HepG2 (cell line): Measurements from ENCODE around the gene TFF1. TPM values are rescaled to one million over a fixed set of nuclear protein-coding genes. Genes with fewer than 3 reads are reported as not detected.

Experiments used
- ATAC-seq: fragments of 200-7000 bp; cut with Tn5 transposase; 3 replicates; pipeline ENCODE4 v1.9.1; 2020; ENCODE audit warnings: mild to moderate bottlenecking, moderate library complexity
- BruUV-seq: library from RNA; stranded (reverse); fragments of 400-500 nt; replicated peaks from 2 replicates; lab custom pipeline; 2021; lab: Mats Ljungman, UMichigan
- CTCF ChIA-PET: fragments of 300-600 bp; formaldehyde crosslinking; extraction: SDS; loops from one replicate; lab custom pipeline; 2021; ENCODE audit warnings: low total read pairs, inconsistent platforms, low intra/inter-chr PET ratio; lab: Yijun Ruan, JAX
- POLR2A ChIA-PET: fragments of 350-600 bp; sonication (Branson Sonifier 250); formaldehyde crosslinking; loops from one replicate; lab custom pipeline; 2020; ENCODE audit warnings: antibody characterized with exemption, inconsistent platforms; lab: Yijun Ruan, JAX
- DNase-seq: peaks from one replicate; pipeline ENCODE4 v3.0.0-alpha.2; 2015; ENCODE audit warnings: low spot score
- FAIRE-seq: peaks from 3 replicates; lab custom pipeline; 2011; peaks lifted over from hg19 to GRCh38; lab: Jason Lieb, UNC
- H2AFZ ChIP-seq: one replicate; pipeline ENCODE4 v1.6.1; 2011; ENCODE audit warnings: low read length, inconsistent platforms
- H3K27ac ChIP-seq: fragments of 300-600 bp; 3 replicates; pipeline ENCODE4 v1.8.0; 2011; ENCODE audit warnings: mixed run types, mild to moderate bottlenecking, mixed read lengths, low read length, inconsistent platforms; ENCODE audit not compliant: insufficient read depth; ENCODE audit errors: extremely low read length
- H3K27me3 ChIP-seq, 2 experiments: fragments of 200-600 bp in 1 of 2; 2 replicates in 1 of 2; 3 replicates in 1 of 2; pipeline versions ENCODE4 v1.6.0 to v1.8.0; 2011; ENCODE audit warnings: low read length in 2 of 2, mild to moderate bottlenecking in 2 of 2, moderate library complexity in 2 of 2, inconsistent platforms in 1 of 2; ENCODE audit not compliant: insufficient read depth in 2 of 2, control insufficient read depth in 1 of 2
- H3K36me3 ChIP-seq, 2 experiments: fragments of 200-600 bp in 1 of 2; replicated peaks in 1 of 2; 2 replicates in 1 of 2; 3 replicates in 1 of 2; pipeline versions ENCODE4 v1.5.1 to v1.8.0; 2011; ENCODE audit warnings: low read length in 2 of 2, inconsistent platforms in 1 of 2; ENCODE audit not compliant: insufficient read depth in 2 of 2, control insufficient read depth in 1 of 2
- H3K4me1 ChIP-seq: 2 replicates; pipeline ENCODE4 v1.5.1; 2012; ENCODE audit warnings: low read length, inconsistent platforms; ENCODE audit not compliant: insufficient read depth
- H3K4me2 ChIP-seq: 2 replicates; pipeline ENCODE4 v1.6.0; 2011; ENCODE audit warnings: low read depth, low read length, inconsistent platforms
- H3K4me3 ChIP-seq, 3 experiments: fragments of 200-600 bp in 1 of 3; sonication (generic), shearing (Covaris generic) in 1 of 3; replicated peaks in 1 of 3; 2 replicates each; pipeline ENCODE4 v1.5.1; 2011 to 2016; ENCODE audit warnings: low read length in 3 of 3, inconsistent platforms in 2 of 3, low read depth in 2 of 3, mild to moderate bottlenecking in 2 of 3, control low read depth in 1 of 3, mixed read lengths in 1 of 3; ENCODE audit not compliant: insufficient read depth in 1 of 3
- H3K79me2 ChIP-seq: one replicate; pipeline ENCODE4 v1.6.1; 2011; ENCODE audit warnings: low read length, inconsistent platforms; ENCODE audit not compliant: insufficient read depth
- H3K9ac ChIP-seq: 2 replicates; pipeline ENCODE4 v1.6.0; 2011; ENCODE audit warnings: mild to moderate bottlenecking, low read depth, low read length, inconsistent platforms; ENCODE audit not compliant: insufficient read depth
- H3K9me3 ChIP-seq: 2 replicates; pipeline ENCODE4 v1.5.1; 2012; ENCODE audit warnings: mild to moderate bottlenecking, low read length
- H4K20me1 ChIP-seq: 2 replicates; pipeline ENCODE4 v1.6.0; 2011; ENCODE audit warnings: inconsistent platforms, mild to moderate bottlenecking, low read length, moderate library complexity; ENCODE audit not compliant: insufficient read depth
- CREM ChIP-seq, 2 experiments: sonication (generic) in 1 of 2; formaldehyde crosslinking in 1 of 2; IDR thresholded peaks; 2 replicates each; pipeline versions ENCODE4 v1.4.0 to v1.6.1; 2016 to 2020; ENCODE audit warnings: antibody characterized with exemption in 1 of 2, mild to moderate bottlenecking in 1 of 2, missing genetic modification reagents in 1 of 2
- FOSL1 ChIP-seq: sonication (generic); formaldehyde crosslinking; IDR thresholded peaks from 2 replicates; pipeline ENCODE4 v1.9.0; 2021; ENCODE audit warnings: missing genetic modification reagents, borderline replicate concordance
- MED1 ChIP-seq: sonication (generic); formaldehyde crosslinking; IDR thresholded peaks from 2 replicates; pipeline ENCODE4 v1.4.0; 2020; ENCODE audit warnings: missing genetic modification reagents
- NFE2L2 ChIP-seq: fragments of 150-350 bp; IDR thresholded peaks from 2 replicates; pipeline ENCODE4 v1.6.1; 2014; ENCODE audit warnings: low read length
- ONECUT2 ChIP-seq: sonication (generic); formaldehyde crosslinking; IDR thresholded peaks from 2 replicates; pipeline ENCODE4 v1.4.0; 2020; ENCODE audit warnings: missing genetic modification reagents
- PAX8 ChIP-seq: sonication (generic); formaldehyde crosslinking; IDR thresholded peaks from 2 replicates; pipeline ENCODE4 v1.8.0; 2022; ENCODE audit warnings: mild to moderate bottlenecking, missing genetic modification reagents, borderline replicate concordance
- RORA ChIP-seq: sonication (generic); formaldehyde crosslinking; IDR thresholded peaks from 2 replicates; pipeline ENCODE4 v1.5.0; 2020; ENCODE audit warnings: mild to moderate bottlenecking, missing genetic modification reagents, moderate library complexity
- TCF7L2 ChIP-seq: IDR thresholded peaks from 2 replicates; pipeline ENCODE4 v1.6.1; 2011; ENCODE audit warnings: mild to moderate bottlenecking, low read depth, low read length, moderate library complexity
- ZC3H13 ChIP-seq: sonication (generic); formaldehyde crosslinking; IDR thresholded peaks from 2 replicates; pipeline ENCODE4 v1.8.1; 2023; ENCODE audit warnings: mild to moderate bottlenecking, missing genetic modification reagents, moderate library complexity
- WGBS: methylation state at CpG from one replicate; pipeline ENCODE4 v1.1.6; 2017; ENCODE audit warnings: low lambda C conversion rate; 5-methylcytosine and 5-hydroxymethylcytosine counted together
- in situ Hi-C: cut with HindIII; loops from 2 replicates; pipeline ENCODE4 v1.10.0; 2017; ENCODE audit warnings: low pct_unique_long_range_greater_than_20kb; ENCODE audit not compliant: extremely low pct_ligation_motif_present
- intact Hi-C: fragments of 100-400 bp; cut with micrococcal nuclease; formaldehyde crosslinking; loops from one replicate; pipeline ENCODE4 v1.10.0; 2022; ENCODE audit not compliant: unreplicated experiment
- polyA plus RNA-seq, 8 experiments: library from polyadenylated mRNA; depleted of rRNA in 3 of 8; stranded (reverse) in 7 of 8; unstranded in 1 of 8; fragments of >200 nt; fragmentation: Illumina TruSeq in 4 of 8; extraction: Trizol in 4 of 8; gene quantifications; 2 replicates each; pipeline versions ENCODE4 v1.2.1 to v1.2.3, GENCODE V29; 2011 to 2016; ENCODE audit warnings: low read depth in 4 of 8, missing spikeins in 1 of 8, mixed read lengths in 1 of 8; ENCODE audit not compliant: insufficient read depth in 1 of 8
- total RNA-seq, 5 experiments: library from RNA; depleted of rRNA; stranded (reverse); fragments of >200 nt; fragmentation: Illumina TruSeq; extraction: Trizol; gene quantifications; 2 replicates each; pipeline ENCODE4 v1.2.3, GENCODE V29; 2016; ENCODE audit warnings: low read depth in 1 of 5
- TF ChIP-seq, protein P1 (sequence below): IDR thresholded peaks from 2 replicates; pipeline ENCODE4 v1.6.1; 2016; ENCODE audit warnings: low read depth
- TF ChIP-seq, protein P2 (sequence below): IDR thresholded peaks from 2 replicates; pipeline ENCODE4 v1.6.1; 2016; ENCODE audit warnings: mild to moderate bottlenecking

The TFF1 gene
- total and polyA plus RNA-seq, 2 of the 13 experiments (the other 11 are each of a cell fraction or from before 2014, with no cell fraction given) = 0.24 to 19.4 TPM

DNA sequence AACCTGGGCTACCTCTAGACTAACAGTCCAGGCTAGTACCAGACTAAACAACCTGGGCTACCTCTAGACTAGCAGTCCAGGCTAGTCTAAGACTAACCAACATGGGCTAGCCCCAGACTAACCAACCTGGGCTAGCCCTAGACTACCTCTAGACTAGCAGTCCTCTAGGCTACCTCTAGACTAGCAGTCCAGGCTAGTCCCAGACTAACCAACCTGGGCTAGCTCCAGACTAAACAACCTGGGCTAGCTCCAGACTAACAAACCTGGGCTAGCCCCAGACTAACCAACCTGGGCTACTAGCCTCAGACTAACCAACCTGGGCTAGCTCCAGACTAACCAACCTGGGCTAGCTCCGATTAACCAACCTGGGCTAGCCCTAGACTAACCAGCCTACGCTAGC lies 17.6 kb downstream of the TFF1 start:
- Histone ChIP-seq H2AFZ (no peak overlapping the region), H3K27ac (no peak overlapping the region), H3K9me3 (no peaks in the 10 kb centered on the region), H3K4me2 (no peak overlapping the region), H3K27me3 (peaks cover 0 to 19% of the 10 kb centered on the region in 2 experiments; a peak in 1 of 5 replicates), H4K20me1 (no peaks in the 10 kb centered on the region), H3K4me3 (no peak overlapping the region), H3K9ac (no peak overlapping the region), H3K4me1 (peaks cover 16% of the 10 kb centered on the region), H3K79me2 (no peaks in the 10 kb centered on the region), H3K36me3 (no peaks in the 10 kb centered on the region)
- FAIRE-seq = no peak
- WGBS = 60% methylated on average over 1 of the region's 2 CpGs
- TF ChIP-seq FOSL1 (CRISPR knock-in tag) (no peak), ONECUT2 (no peak), NFE2L2 (no peak), ZC3H13 (CRISPR knock-in tag) (no peak), CREM (IDR thresholded peaks at IDR 0.05) (no peak), CREM (CRISPR knock-in tag; IDR thresholded peaks at IDR 0.05) (no peak), TCF7L2 (no peak), PAX8 (no peak), RORA (CRISPR knock-in tag) (no peak), MED1 (CRISPR knock-in tag) (no peak)
- TF ChIP-seq, protein P1, sequence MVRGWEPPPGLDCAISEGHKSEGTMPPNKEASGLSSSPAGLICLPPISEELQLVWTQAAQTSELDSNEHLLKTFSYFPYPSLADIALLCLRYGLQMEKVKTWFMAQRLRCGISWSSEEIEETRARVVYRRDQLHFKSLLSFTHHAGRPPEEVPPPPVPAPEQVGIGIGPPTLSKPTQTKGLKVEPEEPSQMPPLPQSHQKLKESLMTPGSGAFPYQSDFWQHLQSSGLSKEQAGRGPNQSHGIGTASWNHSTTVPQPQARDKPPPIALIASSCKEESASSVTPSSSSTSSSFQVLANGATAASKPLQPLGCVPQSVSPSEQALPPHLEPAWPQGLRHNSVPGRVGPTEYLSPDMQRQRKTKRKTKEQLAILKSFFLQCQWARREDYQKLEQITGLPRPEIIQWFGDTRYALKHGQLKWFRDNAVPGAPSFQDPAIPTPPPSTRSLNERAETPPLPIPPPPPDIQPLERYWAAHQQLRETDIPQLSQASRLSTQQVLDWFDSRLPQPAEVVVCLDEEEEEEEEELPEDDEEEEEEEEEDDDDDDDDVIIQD (CRISPR knock-in tag) = no peak
- TF ChIP-seq, protein P2, sequence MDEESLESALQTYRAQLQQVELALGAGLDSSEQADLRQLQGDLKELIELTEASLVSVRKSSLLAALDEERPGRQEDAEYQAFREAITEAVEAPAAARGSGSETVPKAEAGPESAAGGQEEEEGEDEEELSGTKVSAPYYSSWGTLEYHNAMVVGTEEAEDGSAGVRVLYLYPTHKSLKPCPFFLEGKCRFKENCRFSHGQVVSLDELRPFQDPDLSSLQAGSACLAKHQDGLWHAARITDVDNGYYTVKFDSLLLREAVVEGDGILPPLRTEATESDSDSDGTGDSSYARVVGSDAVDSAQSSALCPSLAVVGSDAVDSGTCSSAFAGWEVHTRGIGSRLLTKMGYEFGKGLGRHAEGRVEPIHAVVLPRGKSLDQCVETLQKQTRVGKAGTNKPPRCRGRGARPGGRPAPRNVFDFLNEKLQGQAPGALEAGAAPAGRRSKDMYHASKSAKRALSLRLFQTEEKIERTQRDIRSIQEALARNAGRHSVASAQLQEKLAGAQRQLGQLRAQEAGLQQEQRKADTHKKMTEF (CRISPR knock-in tag) = no peak
- no TSS peak for BruUV-seq
- ChIA-PET POLR2A (no interaction called here), CTCF (no interaction called here)
- intact Hi-C loops (no loop called here), in situ Hi-C loops (no loop called here)
- DNase-seq = no peak
- ATAC-seq = no peak
